ENCODE data around the gene THRB. TPM values are rescaled to one million over a fixed set of nuclear protein-coding genes. Genes with fewer than 3 reads are reported as not detected.

The THRB gene
- total and polyA plus RNA-seq, 9 of the 15 experiments (the other 6 are each of a cell fraction or from before 2014, with no cell fraction given) = 1.7 to 14.9 (median 6.9) TPM

DNA sequence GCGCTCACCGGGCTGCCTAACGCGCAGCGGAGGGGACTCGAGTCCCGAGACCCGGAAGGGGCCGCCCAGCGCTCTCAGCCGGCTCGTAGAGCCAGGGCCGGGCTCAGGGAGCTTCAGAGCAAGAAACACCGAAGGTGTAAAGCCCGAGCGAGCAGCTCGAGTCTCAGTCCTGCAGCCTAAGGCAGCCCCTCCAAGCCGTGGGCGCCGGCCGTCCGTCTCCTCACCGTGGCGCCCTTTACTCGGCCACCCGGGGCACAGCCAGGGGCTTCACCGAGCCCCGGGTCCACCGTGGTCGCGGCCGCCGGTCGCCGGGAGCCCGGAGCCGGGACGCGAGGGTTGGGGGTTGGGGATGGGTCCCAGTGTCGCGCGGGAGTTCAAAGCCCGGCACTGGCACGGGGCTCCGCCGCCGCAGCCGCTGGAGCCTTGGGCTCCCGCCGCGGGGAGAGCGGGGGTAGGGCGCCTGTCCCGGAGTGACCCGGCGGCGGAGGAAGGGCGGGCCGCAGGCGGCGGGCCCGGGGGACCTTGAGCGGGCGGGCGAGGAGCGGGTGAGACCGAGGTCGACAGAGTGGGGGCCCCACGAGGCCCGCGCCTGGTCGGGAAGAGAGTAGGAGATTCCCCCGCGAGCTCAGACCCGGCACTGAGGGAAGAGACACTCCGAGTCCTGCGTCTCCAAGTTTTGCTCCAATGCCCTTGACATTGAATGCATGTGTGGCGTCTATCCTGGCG, 26.9 kb upstream of the THRB start (continued):
- TF ChIP-seq, protein P1, sequence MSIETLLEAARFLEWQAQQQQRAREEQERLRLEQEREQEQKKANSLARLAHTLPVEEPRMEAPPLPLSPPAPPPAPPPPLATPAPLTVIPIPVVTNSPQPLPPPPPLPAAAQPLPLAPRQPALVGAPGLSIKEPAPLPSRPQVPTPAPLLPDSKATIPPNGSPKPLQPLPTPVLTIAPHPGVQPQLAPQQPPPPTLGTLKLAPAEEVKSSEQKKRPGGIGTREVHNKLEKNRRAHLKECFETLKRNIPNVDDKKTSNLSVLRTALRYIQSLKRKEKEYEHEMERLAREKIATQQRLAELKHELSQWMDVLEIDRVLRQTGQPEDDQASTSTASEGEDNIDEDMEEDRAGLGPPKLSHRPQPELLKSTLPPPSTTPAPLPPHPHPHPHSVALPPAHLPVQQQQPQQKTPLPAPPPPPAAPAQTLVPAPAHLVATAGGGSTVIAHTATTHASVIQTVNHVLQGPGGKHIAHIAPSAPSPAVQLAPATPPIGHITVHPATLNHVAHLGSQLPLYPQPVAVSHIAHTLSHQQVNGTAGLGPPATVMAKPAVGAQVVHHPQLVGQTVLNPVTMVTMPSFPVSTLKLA (conservative IDR thresholded peaks at IDR 0.05) = no peak
- TF ChIP-seq ELK3 (CRISPR knock-in tag; IDR thresholded peaks at IDR 0.05) (no peak), FOSL1 (tag; conservative IDR thresholded peaks at IDR 0.05) (no peak), MXD1 (CRISPR knock-in tag; IDR thresholded peaks at IDR 0.05; ENCODE audit: borderline replicate concordance, poor library complexity, severe bottlenecking) (no peak), MTF1 (CRISPR knock-in tag; IDR thresholded peaks at IDR 0.05; ENCODE audit: borderline replicate concordance) (no peak), TBP (optimal IDR thresholded peaks at IDR 0.05; ENCODE audit: low read depth, low read length) (peak; percentile 11), ZNF184 (CRISPR knock-in tag; IDR thresholded peaks at IDR 0.05) (no peak), MTA2 (IDR thresholded peaks at IDR 0.05; ENCODE audit: low read depth) (no peak), NFXL1 (CRISPR knock-in tag; IDR thresholded peaks at IDR 0.05) (no peak), MYNN (IDR thresholded peaks at IDR 0.05) (no peak), MYNN (CRISPR knock-in tag; IDR thresholded peaks at IDR 0.05) (no peak), KHSRP (IDR thresholded peaks at IDR 0.05) (no peak), ETS2 (tag; IDR thresholded peaks at IDR 0.05; ENCODE audit: borderline replicate concordance, poor library complexity, severe bottlenecking) (no peak), ZNF830 (CRISPR knock-in tag; IDR thresholded peaks at IDR 0.05) (no peak), PTRF (tag; IDR thresholded peaks at IDR 0.05) (no peak)
- TF ChIP-seq, protein P2, sequence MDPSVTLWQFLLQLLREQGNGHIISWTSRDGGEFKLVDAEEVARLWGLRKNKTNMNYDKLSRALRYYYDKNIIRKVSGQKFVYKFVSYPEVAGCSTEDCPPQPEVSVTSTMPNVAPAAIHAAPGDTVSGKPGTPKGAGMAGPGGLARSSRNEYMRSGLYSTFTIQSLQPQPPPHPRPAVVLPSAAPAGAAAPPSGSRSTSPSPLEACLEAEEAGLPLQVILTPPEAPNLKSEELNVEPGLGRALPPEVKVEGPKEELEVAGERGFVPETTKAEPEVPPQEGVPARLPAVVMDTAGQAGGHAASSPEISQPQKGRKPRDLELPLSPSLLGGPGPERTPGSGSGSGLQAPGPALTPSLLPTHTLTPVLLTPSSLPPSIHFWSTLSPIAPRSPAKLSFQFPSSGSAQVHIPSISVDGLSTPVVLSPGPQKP (CRISPR knock-in tag; IDR thresholded peaks at IDR 0.05) = no peak
- TF ChIP-seq, protein P3, sequence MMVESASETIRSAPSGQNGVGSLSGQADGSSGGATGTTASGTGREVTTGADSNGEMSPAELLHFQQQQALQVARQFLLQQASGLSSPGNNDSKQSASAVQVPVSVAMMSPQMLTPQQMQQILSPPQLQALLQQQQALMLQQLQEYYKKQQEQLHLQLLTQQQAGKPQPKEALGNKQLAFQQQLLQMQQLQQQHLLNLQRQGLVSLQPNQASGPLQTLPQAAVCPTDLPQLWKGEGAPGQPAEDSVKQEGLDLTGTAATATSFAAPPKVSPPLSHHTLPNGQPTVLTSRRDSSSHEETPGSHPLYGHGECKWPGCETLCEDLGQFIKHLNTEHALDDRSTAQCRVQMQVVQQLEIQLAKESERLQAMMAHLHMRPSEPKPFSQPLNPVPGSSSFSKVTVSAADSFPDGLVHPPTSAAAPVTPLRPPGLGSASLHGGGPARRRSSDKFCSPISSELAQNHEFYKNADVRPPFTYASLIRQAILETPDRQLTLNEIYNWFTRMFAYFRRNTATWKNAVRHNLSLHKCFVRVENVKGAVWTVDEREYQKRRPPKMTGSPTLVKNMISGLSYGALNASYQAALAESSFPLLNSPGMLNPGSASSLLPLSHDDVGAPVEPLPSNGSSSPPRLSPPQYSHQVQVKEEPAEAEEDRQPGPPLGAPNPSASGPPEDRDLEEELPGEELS (CRISPR knock-in tag; IDR thresholded peaks at IDR 0.05; ENCODE audit: borderline replicate concordance) = no peak
- TF ChIP-seq, protein P4, sequence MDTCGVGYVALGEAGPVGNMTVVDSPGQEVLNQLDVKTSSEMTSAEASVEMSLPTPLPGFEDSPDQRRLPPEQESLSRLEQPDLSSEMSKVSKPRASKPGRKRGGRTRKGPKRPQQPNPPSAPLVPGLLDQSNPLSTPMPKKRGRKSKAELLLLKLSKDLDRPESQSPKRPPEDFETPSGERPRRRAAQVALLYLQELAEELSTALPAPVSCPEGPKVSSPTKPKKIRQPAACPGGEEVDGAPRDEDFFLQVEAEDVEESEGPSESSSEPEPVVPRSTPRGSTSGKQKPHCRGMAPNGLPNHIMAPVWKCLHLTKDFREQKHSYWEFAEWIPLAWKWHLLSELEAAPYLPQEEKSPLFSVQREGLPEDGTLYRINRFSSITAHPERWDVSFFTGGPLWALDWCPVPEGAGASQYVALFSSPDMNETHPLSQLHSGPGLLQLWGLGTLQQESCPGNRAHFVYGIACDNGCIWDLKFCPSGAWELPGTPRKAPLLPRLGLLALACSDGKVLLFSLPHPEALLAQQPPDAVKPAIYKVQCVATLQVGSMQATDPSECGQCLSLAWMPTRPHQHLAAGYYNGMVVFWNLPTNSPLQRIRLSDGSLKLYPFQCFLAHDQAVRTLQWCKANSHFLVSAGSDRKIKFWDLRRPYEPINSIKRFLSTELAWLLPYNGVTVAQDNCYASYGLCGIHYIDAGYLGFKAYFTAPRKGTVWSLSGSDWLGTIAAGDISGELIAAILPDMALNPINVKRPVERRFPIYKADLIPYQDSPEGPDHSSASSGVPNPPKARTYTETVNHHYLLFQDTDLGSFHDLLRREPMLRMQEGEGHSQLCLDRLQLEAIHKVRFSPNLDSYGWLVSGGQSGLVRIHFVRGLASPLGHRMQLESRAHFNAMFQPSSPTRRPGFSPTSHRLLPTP (IDR thresholded peaks at IDR 0.05; ENCODE audit: borderline replicate concordance, extremely low read depth, insufficient read length) = no peak

All from K562 (cell line).